ENCODE measurements around the gene NAALADL2. TPM values are rescaled to one million over a fixed set of nuclear protein-coding genes. Genes with fewer than 3 reads are reported as not detected.
A peak's percentile ranks its signal among the peaks of the same experiment; 100 is the strongest.

The NAALADL2 gene
- total and polyA plus RNA-seq, 2 of the 8 experiments (the other 6 are each of a cell fraction or from before 2014, with no cell fraction given): 0.12 to 0.22 TPM

DNA sequence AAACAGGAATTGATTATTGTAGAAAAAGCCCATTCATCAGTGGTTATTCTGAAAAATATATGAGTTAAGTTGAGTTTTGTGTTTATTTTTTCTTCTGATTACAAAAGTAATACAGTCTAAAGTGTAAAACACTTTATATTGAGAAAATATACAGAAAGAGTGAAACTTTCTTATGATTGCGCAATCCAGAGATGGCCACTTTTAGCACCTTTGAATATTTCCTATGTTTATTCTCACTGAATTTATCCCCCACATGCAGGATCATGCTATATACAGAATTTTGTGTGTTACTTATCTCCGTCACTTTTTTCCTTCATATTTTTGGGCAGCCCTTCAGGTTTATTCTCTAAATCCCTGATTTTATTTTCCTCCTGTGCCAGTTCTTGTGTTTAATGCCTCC is 285.2 kb downstream of the NAALADL2 start:
- no peak overlapping the region for H3K56ac ChIP-seq (replicated peaks; ENCODE audit: insufficient read length, low read depth, low read length)
- no peaks in the 10 kb centered on the region for H3K23me2 ChIP-seq (ENCODE audit: low read depth, low read length)
- no peak overlapping the region for H3K4me3 ChIP-seq (ENCODE audit: extremely low read depth in 1 of 4, insufficient read depth in 2 of 4, low read depth in 3 of 4, low read length in 4 of 4)
- H3K4ac ChIP-seq (replicated peaks; ENCODE audit: insufficient read length, low read depth, low read length): no peak overlapping the region
- H3K27me3 ChIP-seq (replicated peaks in 1 of 4; ENCODE audit: control insufficient read depth in 3 of 4, extremely low read depth in 1 of 4, insufficient read depth in 3 of 4, low read length in 3 of 4): no peaks in the 10 kb centered on the region
- no peak overlapping the region for H2BK20ac ChIP-seq (ENCODE audit: low read length)
- H3K4me2 ChIP-seq (ENCODE audit: insufficient read depth in 1 of 2, low read depth in 2 of 2, low read length in 2 of 2): no peak overlapping the region
- CTCF ChIA-PET (ENCODE audit: partially characterized antibody): no interaction called here
- no peak overlapping the region for H2BK120ac ChIP-seq (replicated peaks; ENCODE audit: low read depth, low read length)
- no peak overlapping the region for H3K18ac ChIP-seq (ENCODE audit: extremely low read depth, low read length)
- no peak for DNase-seq (ENCODE audit: low read depth in 1 of 2, low spot score in 2 of 2)
- no peak overlapping the region for H2BK15ac ChIP-seq (ENCODE audit: low read length)
- H3K27ac ChIP-seq (ENCODE audit: low read depth, low read length): no peak overlapping the region
- no peak overlapping the region for H4K91ac ChIP-seq (replicated peaks; ENCODE audit: insufficient read length, low read length)
- no peak overlapping the region for H2BK5ac ChIP-seq (ENCODE audit: low read depth, low read length)
- no peak for FAIRE-seq
- no peaks in the 10 kb centered on the region for H3K79me2 ChIP-seq (ENCODE audit: control insufficient read depth in 1 of 2, insufficient read depth in 2 of 2, low read length in 2 of 2)
- no peaks in the 10 kb centered on the region for H3K36me3 ChIP-seq (ENCODE audit: control insufficient read depth in 2 of 4, insufficient read depth in 4 of 4, low read length in 3 of 4)
- H4K20me1 ChIP-seq (replicated peaks in 1 of 2; ENCODE audit: control insufficient read depth in 1 of 2, insufficient read depth in 2 of 2, low read length in 2 of 2): no peaks in the 10 kb centered on the region
- H3K9me3 ChIP-seq (ENCODE audit: insufficient read depth in 2 of 2, low read depth in 1 of 2, low read length in 1 of 2): no peaks in the 10 kb centered on the region; a peak in 1 of 4 replicates
- H3K79me1 ChIP-seq (ENCODE audit: low read depth, low read length): no peaks in the 10 kb centered on the region
- H4K8ac ChIP-seq (ENCODE audit: extremely low read depth, insufficient read depth, low read length): no peak overlapping the region
- H3K14ac ChIP-seq (ENCODE audit: insufficient read length): no peak overlapping the region
- WGBS, 2 experiments (ENCODE audit: extremely low coverage in 1 of 2, insufficient coverage in 1 of 2, insufficient read length in 1 of 2, insufficient replicate concordance in 2 of 2, low coverage in 1 of 2, low lambda C conversion rate in 2 of 2, missing lambda C conversion rate in 1 of 2): 98% methylated on average over 2 of the region's 2 CpGs; no CpG with 5 or more reads in 1 of the 2 experiments
- no peak overlapping the region for H4K5ac ChIP-seq (ENCODE audit: insufficient read length, low read depth, low read length)
- POLR2A ChIA-PET (ENCODE audit: partially characterized antibody): no interaction called here
- no peak overlapping the region for H2BK12ac ChIP-seq (ENCODE audit: low read depth, low read length)
- H3K23ac ChIP-seq (ENCODE audit: insufficient read length): no peak overlapping the region
- H3K9ac ChIP-seq (replicated peaks in 1 of 4; ENCODE audit: extremely low read depth in 1 of 4, low read depth in 3 of 4, low read length in 3 of 4): no peak overlapping the region
- peak; percentile 99 for TF ChIP-seq CEBPB (IDR thresholded peaks at IDR 0.05; ENCODE audit: low read depth, low read length)
- no peak for TF ChIP-seq EP300 (IDR thresholded peaks at IDR 0.05; ENCODE audit: borderline replicate concordance in 1 of 2, low read depth in 2 of 2, low read length in 2 of 2)
- no peaks in the 10 kb centered on the region for H3K4me1 ChIP-seq (replicated peaks in 1 of 4; ENCODE audit: control insufficient read depth in 3 of 4, insufficient read depth in 4 of 4, low read length in 3 of 4)
- H2AK5ac ChIP-seq (ENCODE audit: low read depth, low read length): no peak overlapping the region
- no peak overlapping the region for H2AFZ ChIP-seq (ENCODE audit: low read length)
